CD14-positive monocyte (primary cell): Measurements from ENCODE around the gene RPS14. TPM values are rescaled to one million over a fixed set of nuclear protein-coding genes. Genes with fewer than 3 reads are reported as not detected.

ENCODE experiments used
- DNase-seq, 3 donors: peaks; one replicate each; pipeline ENCODE4 v3.0.0-alpha.2; 2011 to 2022
- H2AFZ ChIP-seq: 2 replicates; pipeline ENCODE4 v1.6.0; 2012; ENCODE audit warnings: mild to moderate bottlenecking, low read depth, low read length, inconsistent platforms; ENCODE audit not compliant: insufficient read depth, poor library complexity, severe bottlenecking
- H3K27ac ChIP-seq, 2 donors: 1 replicate in 1 of 2; 2 replicates in 1 of 2; pipeline ENCODE4 v1.5.1; 2012 to 2013; ENCODE audit warnings: low read length in 2 of 2, control low read depth in 1 of 2, inconsistent platforms in 1 of 2, low read depth in 1 of 2, mild to moderate bottlenecking in 1 of 2
- H3K27me3 ChIP-seq, 2 donors: one replicate each; pipeline versions ENCODE4 v1.6.0 to v1.6.1; 2011 to 2013; ENCODE audit warnings: low read length in 2 of 2; ENCODE audit not compliant: control insufficient read depth in 2 of 2, insufficient read depth in 2 of 2
- H3K36me3 ChIP-seq, 2 donors: replicated peaks in 1 of 2; 1 replicate in 1 of 2; 2 replicates in 1 of 2; pipeline versions ENCODE4 v1.5.1 to v1.6.1; 2012 to 2013; ENCODE audit warnings: low read length in 2 of 2, control low read depth in 1 of 2, inconsistent platforms in 1 of 2, mild to moderate bottlenecking in 1 of 2; ENCODE audit not compliant: insufficient read depth in 2 of 2, control insufficient read depth in 1 of 2
- H3K4me1 ChIP-seq, 2 donors: 1 replicate in 1 of 2; 2 replicates in 1 of 2; pipeline versions ENCODE4 v1.5.1 to v1.6.1; 2012 to 2013; ENCODE audit warnings: low read length in 2 of 2, control low read depth in 1 of 2, inconsistent platforms in 1 of 2, mild to moderate bottlenecking in 1 of 2, moderate library complexity in 1 of 2; ENCODE audit not compliant: insufficient read depth in 2 of 2, control insufficient read depth in 1 of 2
- H3K4me2 ChIP-seq: replicated peaks from 2 replicates; pipeline ENCODE3; 2012; ENCODE audit warnings: low read length, moderate library complexity, mild to moderate bottlenecking; ENCODE audit not compliant: poor library complexity, severe bottlenecking; ENCODE audit errors: extremely low read depth
- H3K4me3 ChIP-seq, 3 experiments: fragments of 200-600 bp in 1 of 3; sonication (generic) in 1 of 3; replicated peaks in 1 of 3; 1 replicate in 2 of 3; 2 replicates in 1 of 3; pipeline ENCODE4 v1.5.1; 2011 to 2013; ENCODE audit warnings: low read length in 3 of 3, mild to moderate bottlenecking in 3 of 3, control low read depth in 2 of 3, low read depth in 2 of 3, inconsistent platforms in 1 of 3, moderate library complexity in 1 of 3
- H3K79me2 ChIP-seq: 2 replicates; pipeline ENCODE4 v1.6.0; 2012; ENCODE audit warnings: mild to moderate bottlenecking, control low read depth, inconsistent platforms, low read length, moderate library complexity; ENCODE audit not compliant: insufficient read depth
- H3K9ac ChIP-seq: 2 replicates; pipeline ENCODE4 v1.6.0; 2017; ENCODE audit warnings: low read length, mild to moderate bottlenecking; ENCODE audit not compliant: insufficient read depth, poor library complexity, severe bottlenecking
- H3K9me3 ChIP-seq, 2 donors: replicated peaks in 1 of 2; 1 replicate in 1 of 2; 2 replicates in 1 of 2; pipeline versions ENCODE4 v1.5.1 to v1.6.1; 2012 to 2013; ENCODE audit warnings: low read length in 2 of 2, control low read depth in 1 of 2; ENCODE audit not compliant: control insufficient read depth in 1 of 2, insufficient read depth in 1 of 2
- H4K20me1 ChIP-seq: 2 replicates; pipeline ENCODE4 v1.6.0; 2012; ENCODE audit warnings: mild to moderate bottlenecking, low read length, control low read depth, moderate library complexity; ENCODE audit not compliant: insufficient read depth
- H3K27ac Mint-ChIP-seq, 7 donors: one replicate each; pipeline ENCODE4 v1.8.0; 2020; ENCODE audit warnings: mild to moderate bottlenecking in 7 of 7, mixed read lengths in 7 of 7, moderate library complexity in 6 of 7, inconsistent platforms in 2 of 7
- H3K27me3 Mint-ChIP-seq, 3 donors: one replicate each; pipeline ENCODE4 v1.8.0; 2021 to 2022; ENCODE audit warnings: low read depth in 3 of 3, mild to moderate bottlenecking in 3 of 3, mixed read lengths in 3 of 3, moderate library complexity in 3 of 3, inconsistent platforms in 1 of 3
- H3K36me3 Mint-ChIP-seq, 2 donors: one replicate each; pipeline ENCODE4 v1.8.0; 2020; ENCODE audit warnings: mixed read lengths in 2 of 2, inconsistent platforms in 1 of 2, mild to moderate bottlenecking in 1 of 2
- H3K4me1 Mint-ChIP-seq: one replicate; pipeline ENCODE4 v1.8.0; 2020; ENCODE audit warnings: mild to moderate bottlenecking, mixed read lengths
- H3K4me3 Mint-ChIP-seq, 2 donors: one replicate each; pipeline ENCODE4 v1.8.0; 2020; ENCODE audit warnings: mild to moderate bottlenecking in 2 of 2, mixed read lengths in 2 of 2, moderate library complexity in 1 of 2
- H3K9me3 Mint-ChIP-seq, 7 donors: one replicate each; pipeline ENCODE4 v1.8.0; 2020 to 2022; ENCODE audit warnings: mixed read lengths in 7 of 7, mild to moderate bottlenecking in 6 of 7, moderate library complexity in 6 of 7, inconsistent platforms in 2 of 7
- CTCF ChIP-seq: fragments of 200-600 bp; IDR thresholded peaks from one replicate; pipeline ENCODE4 v1.8.0; 2022; ENCODE audit warnings: antibody characterized with exemption, mild to moderate bottlenecking
- WGBS: methylation state at CpG from one replicate; pipeline ENCODE4 v1.1.5; 2013; ENCODE audit warnings: missing lambda C conversion rate; ENCODE audit not compliant: insufficient coverage; 5-methylcytosine and 5-hydroxymethylcytosine counted together
- intact Hi-C, 2 donors: fragments of 100-400 bp; cut with micrococcal nuclease; formaldehyde crosslinking; loops; one replicate each; pipeline versions ENCODE4 v1.15.0 to v1.15.1; 2023
- polyA plus RNA-seq, 3 donors: library from polyadenylated mRNA; depleted of rRNA in 1 of 3; unstranded in 2 of 3; stranded (reverse) in 1 of 3; fragments of 300-500 nt in 2 of 3; fragments of >200 nt in 1 of 3; fragmentation: Illumina TruSeq in 2 of 3; gene quantifications; 1 replicate in 2 of 3; 2 replicates in 1 of 3; pipeline ENCODE4 v1.2.3, GENCODE V29; 2012 to 2021

Gene RPS14
- polyA plus RNA-seq, 3 donors, result 2,768 to 4,675 (median 3,499) TPM

- H3K4me2 ChIP-seq, result peak overlapping the region; percentile 96
- H3K4me3 Mint-ChIP-seq, result peak overlapping the region; percentile 78 to 92
- intact Hi-C loops, result loop anchor here in 1 of 2 donors (5.0 kb wide), 2 partner anchors 38 to 42 kb away; partner anchors contain the start of gene RPS14
- no peaks in the 10 kb centered on the region for H3K9me3 ChIP-seq
- peaks cover 72% of the 10 kb centered on the region for H3K4me1 Mint-ChIP-seq
- peaks cover 64% of the 10 kb centered on the region in 2 donors for H3K4me1 ChIP-seq
- H3K27ac Mint-ChIP-seq, result peak overlapping the region; percentile 93 to 99 (median 97)
- peaks cover 0 to 3% (median 0%) of the 10 kb centered on the region in 3 donors for H3K27me3 Mint-ChIP-seq
- peak overlapping the region; percentile 96 to 97 for H3K27ac ChIP-seq
- H3K9me3 Mint-ChIP-seq, result no peaks in the 10 kb centered on the region
- peaks cover 79% of the 10 kb centered on the region for H3K79me2 ChIP-seq
- no peak for TF ChIP-seq CTCF
- H3K4me3 ChIP-seq, result peak overlapping the region; percentile 13 to 92 (median 22)
- H3K9ac ChIP-seq, result peak overlapping the region; percentile 96
- H3K27me3 ChIP-seq, result no peaks in the 10 kb centered on the region
- peaks cover 43% of the 10 kb centered on the region for H4K20me1 ChIP-seq
- no peak overlapping the region for H2AFZ ChIP-seq
- peak; percentile 62 to 79 (median 79) for DNase-seq
- peaks cover 6 to 23% of the 10 kb centered on the region in 2 donors for H3K36me3 ChIP-seq
- under 1% methylated on average over 8 of the region's 9 CpGs for WGBS
- peaks cover 24 to 34% of the 10 kb centered on the region in 2 donors for H3K36me3 Mint-ChIP-seq
Measured at GRCh38 chr5:150489360-150490295, 40.1 kb upstream of the RPS14 start.

DNA sequence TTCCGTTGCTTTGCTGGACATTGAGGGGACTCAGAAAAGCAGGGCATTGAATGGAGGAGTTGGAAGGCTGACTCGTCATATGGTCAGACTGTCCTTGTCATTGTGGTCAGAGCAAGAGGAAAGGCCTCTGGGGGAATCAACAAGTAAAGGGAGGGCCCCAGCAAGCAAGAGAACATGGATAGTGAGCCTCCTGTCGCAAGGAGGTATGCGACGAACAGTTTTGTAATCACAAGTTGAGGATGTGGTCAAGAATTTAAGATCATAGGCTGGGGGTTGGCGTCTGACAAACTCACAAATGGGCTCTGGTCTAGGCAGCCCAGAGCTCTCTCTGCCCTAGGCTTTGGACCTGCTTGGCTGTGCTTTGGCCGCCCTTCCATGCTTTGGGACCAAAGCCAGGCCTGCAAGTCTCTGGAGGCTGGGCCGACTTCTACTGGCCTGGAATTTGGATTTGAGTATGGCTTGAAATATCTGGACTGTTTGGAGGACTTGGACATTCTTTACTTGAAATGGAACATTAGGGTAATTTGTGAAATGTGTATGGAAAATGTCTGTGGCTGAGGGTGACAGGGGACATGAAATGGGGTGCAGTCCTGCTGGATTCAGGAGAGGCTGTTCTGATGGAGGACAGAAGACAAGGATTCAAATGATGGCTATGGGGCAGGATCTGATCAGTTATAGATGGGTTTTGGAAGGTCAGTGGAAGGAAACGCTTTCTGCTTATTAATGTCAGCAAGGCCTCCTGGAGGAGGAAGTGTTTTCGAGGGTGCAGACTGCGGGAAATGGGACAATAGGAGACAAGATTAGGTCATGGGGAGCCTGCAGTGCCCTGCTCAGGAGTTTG is 39.2 kb upstream of the RPS14 start:
- intact Hi-C loops, result loop anchor here in 1 of 2 donors (5.0 kb wide), 1 partner anchor 41 kb away; the partner anchor contains the start of gene RPS14
- peaks cover 6 to 17% of the 10 kb centered on the region in 2 donors for H3K36me3 ChIP-seq
- H4K20me1 ChIP-seq, result peaks cover 35% of the 10 kb centered on the region
- peak overlapping the region; percentile 96 to 97 for H3K27ac ChIP-seq
- H3K4me2 ChIP-seq, result peak overlapping the region; percentile 96
- peak; percentile 86 to 95 (median 93) for DNase-seq
- H3K4me1 ChIP-seq, result peaks cover 64% of the 10 kb centered on the region in 2 donors
- H3K9me3 ChIP-seq, result no peaks in the 10 kb centered on the region
- Mint-ChIP-seq H3K4me3 (peak overlapping the region; percentile 78 to 92), H3K27ac (peak overlapping the region; percentile 93 to 99 (median 97)), H3K27me3 (peaks cover 0 to 3% (median 0%) of the 10 kb centered on the region in 3 donors), H3K36me3 (peaks cover 19 to 28% of the 10 kb centered on the region in 2 donors), H3K4me1 (peaks cover 72% of the 10 kb centered on the region), H3K9me3 (no peaks in the 10 kb centered on the region)
- H3K9ac ChIP-seq, result peak overlapping the region; percentile 96
- peaks cover 70% of the 10 kb centered on the region for H3K79me2 ChIP-seq
- H2AFZ ChIP-seq, result no peak overlapping the region
- H3K4me3 ChIP-seq, result peak overlapping the region; percentile 13 to 92 (median 78)
- TF ChIP-seq CTCF, result no peak
- H3K27me3 ChIP-seq, result no peaks in the 10 kb centered on the region
- 10% methylated on average over 11 of the region's 11 CpGs for WGBS
